ENCODE data around the gene RAB40C. TPM values are rescaled to one million over a fixed set of nuclear protein-coding genes. Genes with fewer than 3 reads are reported as not detected.

The RAB40C gene
- total and polyA plus RNA-seq, 9 of the 15 experiments (the other 6 are each of a cell fraction or from before 2014, with no cell fraction given), result 0.17 to 23.4 (median 8.7) TPM

DNA sequence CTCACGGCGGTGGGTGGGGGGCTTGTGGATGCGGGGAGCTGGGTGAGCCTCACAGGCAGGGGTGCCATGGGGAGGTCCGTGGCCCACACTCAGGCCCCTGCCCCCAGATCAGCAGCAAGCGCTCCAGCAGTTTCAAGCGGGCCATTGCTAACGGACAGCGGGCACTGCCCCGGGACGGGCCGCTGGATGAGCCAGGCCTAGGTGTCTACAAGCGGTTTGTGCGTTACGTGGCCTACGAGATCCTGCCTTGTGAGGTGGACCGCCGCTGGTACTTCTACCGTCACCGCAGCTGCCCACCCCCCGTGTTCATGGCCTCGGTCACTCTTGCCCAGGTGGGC lies 86.7 kb downstream of the RAB40C start:
- intact Hi-C loops (cut with micrococcal nuclease), result loop anchor here (5.0 kb wide), 1 partner anchor 39 kb away; the partner anchor contains the start of gene METTL26
- WGBS (ENCODE audit: insufficient coverage, low coverage, missing lambda C conversion rate), result 84% methylated on average over 20 of the region's 21 CpGs
- FAIRE-seq, result no peak
- Histone ChIP-seq H3K79me2 (ENCODE audit: control insufficient read depth, insufficient read depth, low read length) (peaks cover 19% of the 10 kb centered on the region), H3K27me3 (ENCODE audit: control insufficient read depth in 2 of 2, insufficient read depth in 2 of 2, low read length in 2 of 2) (no peaks in the 10 kb centered on the region), H3K27ac (ENCODE audit: extremely low read depth, low read depth, low read length) (no peak overlapping the region), H3K4me1 (replicated peaks in 1 of 2; ENCODE audit: control insufficient read depth in 2 of 2, insufficient read depth in 2 of 2, low read length in 2 of 2) (peaks cover 25 to 96% of the 10 kb centered on the region in 2 experiments), H3K9ac (ENCODE audit: insufficient read depth in 1 of 2, low read depth in 2 of 2, low read length in 2 of 2) (no peak overlapping the region), H4K20me1 (replicated peaks; ENCODE audit: control insufficient read depth, insufficient read depth, low read length) (peaks cover 13% of the 10 kb centered on the region; the same call in 1 of the 2 replicates), H3K36me3 (ENCODE audit: control insufficient read depth, insufficient read depth, low read length) (peaks cover 43% of the 10 kb centered on the region), H3K9me1 (ENCODE audit: control insufficient read depth, insufficient read depth, low read length) (no peaks in the 10 kb centered on the region), H3K4me3 (no peak overlapping the region), H3K4me2 (ENCODE audit: insufficient read depth, low read length) (no peak overlapping the region), H3K9me3 (replicated peaks; ENCODE audit: control insufficient read depth, insufficient read depth, low read depth, low read length) (no peaks in the 10 kb centered on the region), H2AFZ (ENCODE audit: low read depth, low read length) (no peak overlapping the region)
- in situ Hi-C loops (cut with MboI), result loop anchor here (10.0 kb wide), 1 partner anchor 282 kb away; the partner anchor contains the start of gene NME4
- POLR2A ChIA-PET, result interaction anchor here (0.7 to 1.1 kb wide), 3 partner anchors 88 to 280 kb away, joined by 3 to 5 read pairs (median 3); no protein-coding TSS in a partner anchor
- ATAC-seq, result no peak
- CTCF ChIA-PET (ENCODE audit: low intra/inter-chr PET ratio), result no interaction called here
- no peak for TF ChIP-seq ZNF445 (CRISPR knock-in tag; IDR thresholded peaks at IDR 0.05; ENCODE audit: low read depth)
- no peak for TF ChIP-seq BRD4 (IDR thresholded peaks at IDR 0.05)
- no peak for TF ChIP-seq ZNF695 (CRISPR knock-in tag; IDR thresholded peaks at IDR 0.05)
- no peak for TF ChIP-seq JUND (IDR thresholded peaks at IDR 0.05; ENCODE audit: borderline replicate concordance, low read depth, low read length)
- no peak for TF ChIP-seq JUND (tag; IDR thresholded peaks at IDR 0.05; ENCODE audit: borderline replicate concordance, low read depth, low read length)
- TF ChIP-seq RBM25 (IDR thresholded peaks at IDR 0.05; ENCODE audit: low read depth, low read length, severe bottlenecking), result no peak
- 0 out of 2 replicates have a peak, but pooled peaks have one; percentile 86 for TF ChIP-seq HNRNPL (IDR thresholded peaks at IDR 0.05; ENCODE audit: low read depth, low read length)
- TF ChIP-seq RBFOX2 (IDR thresholded peaks at IDR 0.05; ENCODE audit: low read depth, low read length), result 0 out of 2 replicates have a peak, but pooled peaks have one; percentile 30
- no TSS peak for BruUV-seq (replicated peaks)
- DNase-seq (ENCODE audit: extremely low read depth in 1 of 4, low spot score in 3 of 4), result no peak
